ENCODE results near the gene FEZF1.

The FEZF1 gene

GRCh38 chr7:122304319-122304975, at the start of gene FEZF1:
Gene FEZF1, minus strand, starts transcription at chr7:122304750. Its CDS starts 313 bp downstream, at chr7:122304437.
- peak; percentile 39 for DNase-seq

GRCh38 chr7:122352454-122352853, 47.9 kb upstream of the FEZF1 start:
- DNase-seq = no peak

- DNase-seq = no peak
These were observed 46.2 kb upstream of the FEZF1 start for GRCh38 chr7:122350701-122351100.

- DNase-seq = no peak
These were observed 39.7 kb upstream of the FEZF1 start for GRCh38 chr7:122344303-122344620.

GRCh38 chr7:122343601-122344302, 39.2 kb upstream of the FEZF1 start:
- no peak for DNase-seq

- no peak for DNase-seq
These were observed 35.9 kb upstream of the FEZF1 start for GRCh38 chr7:122340427-122340826.

- DNase-seq = no peak
These were observed 34.8 kb upstream of the FEZF1 start for GRCh38 chr7:122339145-122339904.

GRCh38 chr7:122337011-122337410, 32.5 kb upstream of the FEZF1 start:
- DNase-seq = no peak

GRCh38 chr7:122329145-122329802, 24.7 kb upstream of the FEZF1 start:
- no peak for DNase-seq

GRCh38 chr7:122327969-122328368, 23.4 kb upstream of the FEZF1 start:
- DNase-seq = no peak

GRCh38 chr7:122316467-122317388, 12.2 kb upstream of the FEZF1 start:
- DNase-seq = no peak

GRCh38 chr7:122315507-122316466, 11.2 kb upstream of the FEZF1 start:
- DNase-seq = no peak

- DNase-seq = no peak
These were observed 9.7 kb upstream of the FEZF1 start for GRCh38 chr7:122314284-122314683.

GRCh38 chr7:122312789-122313188, 8.2 kb upstream of the FEZF1 start:
- no peak for DNase-seq

GRCh38 chr7:122311734-122312450, 7.3 kb upstream of the FEZF1 start:
- no peak for DNase-seq

- no peak for DNase-seq
These were observed 6.6 kb upstream of the FEZF1 start for GRCh38 chr7:122311050-122311700.

GRCh38 chr7:122310119-122311021, 5.8 kb upstream of the FEZF1 start:
- DNase-seq = no peak

- DNase-seq = no peak
These were observed 4.9 kb upstream of the FEZF1 start for GRCh38 chr7:122309421-122309820.

GRCh38 chr7:122307228-122307621, 2.7 kb upstream of the FEZF1 start:
- DNase-seq = no peak
